Thoracic aorta (tissue), 2 donors: Measurements from ENCODE around the gene CDK6. TPM values are rescaled to one million over a fixed set of nuclear protein-coding genes. Genes with fewer than 3 reads are reported as not detected.
A peak's percentile ranks its signal among the peaks of the same experiment; 100 is the strongest.

Experiments used
- ATAC-seq: fragments of 150-250 bp; one replicate; pipeline ENCODE4 v1.8.0; 2017; ENCODE audit warnings: low read depth; ENCODE audit not compliant: insufficient number of reproducible peaks, low FRiP score
- DNase-seq: peaks from one replicate; pipeline ENCODE4 v3.0.0-alpha.2; 2020; ENCODE audit warnings: low spot score
- H3K27ac ChIP-seq, 2 donors: fragments of 200-600 bp; sonication (generic); 1 replicate in 1 of 2; 2 replicates in 1 of 2; pipeline ENCODE4 v1.5.1; 2016; ENCODE audit warnings: mild to moderate bottlenecking in 2 of 2, moderate library complexity in 2 of 2
- H3K27me3 ChIP-seq: fragments of 200-600 bp; sonication (generic); replicated peaks from 2 replicates; pipeline ENCODE4 v1.6.0; 2016; ENCODE audit warnings: mild to moderate bottlenecking; ENCODE audit not compliant: insufficient read depth
- H3K36me3 ChIP-seq: fragments of 200-600 bp; sonication (generic); one replicate; pipeline ENCODE4 v1.5.1; 2016
- H3K4me1 ChIP-seq, 2 donors: fragments of 200-600 bp; sonication (generic); 1 replicate in 1 of 2; 2 replicates in 1 of 2; pipeline versions ENCODE4 v1.5.1 to v1.6.0; 2016; ENCODE audit warnings: low read depth in 2 of 2, mild to moderate bottlenecking in 1 of 2; ENCODE audit not compliant: control insufficient read depth in 1 of 2
- H3K4me3 ChIP-seq: fragments of 200-600 bp; sonication (generic); 2 replicates; pipeline ENCODE4 v1.5.1; 2016; ENCODE audit warnings: mild to moderate bottlenecking
- H3K9me3 ChIP-seq: fragments of 200-600 bp; sonication (generic); 2 replicates; pipeline ENCODE4 v1.5.1; 2016
- CTCF ChIP-seq: fragments of 200-600 bp; sonication (generic); IDR thresholded peaks from one replicate; pipeline ENCODE4 v1.5.1; 2019; ENCODE audit warnings: antibody characterized with exemption
- total RNA-seq, 2 donors: library from RNA; depleted of rRNA; stranded (reverse); fragments of >200 nt; gene quantifications; one replicate each; pipeline versions ENCODE4 v1.1.0 to v1.2.3, GENCODE V29; 2016

CDK6 gene
- total RNA-seq, 2 donors from 2014 or later, result 25.5 to 31.8 TPM

GRCh38 chr7:92781117-92781720, 55.2 kb downstream of the CDK6 start:
- DNase-seq (no peak), ATAC-seq (no peak)
- H3K9me3 ChIP-seq, result no peaks in the 10 kb centered on the region
- H3K27me3 ChIP-seq, result no peaks in the 10 kb centered on the region
- H3K27ac ChIP-seq, result no peak overlapping the region
- no peaks in the 10 kb centered on the region for H3K36me3 ChIP-seq
- no peak overlapping the region for H3K4me3 ChIP-seq
- no peak for TF ChIP-seq CTCF
- H3K4me1 ChIP-seq, result peaks cover 26 to 49% of the 10 kb centered on the region in 2 donors

GRCh38 chr7:92778972-92779371, 57.4 kb downstream of the CDK6 start:
- no peak for DNase-seq
- Histone ChIP-seq H3K36me3 (no peaks in the 10 kb centered on the region), H3K4me1 (peaks cover 15 to 35% of the 10 kb centered on the region in 2 donors), H3K4me3 (no peak overlapping the region), H3K27ac (no peak overlapping the region), H3K9me3 (no peaks in the 10 kb centered on the region), H3K27me3 (no peaks in the 10 kb centered on the region)
- peak; percentile 55 for ATAC-seq
- no peak for TF ChIP-seq CTCF

DNA sequence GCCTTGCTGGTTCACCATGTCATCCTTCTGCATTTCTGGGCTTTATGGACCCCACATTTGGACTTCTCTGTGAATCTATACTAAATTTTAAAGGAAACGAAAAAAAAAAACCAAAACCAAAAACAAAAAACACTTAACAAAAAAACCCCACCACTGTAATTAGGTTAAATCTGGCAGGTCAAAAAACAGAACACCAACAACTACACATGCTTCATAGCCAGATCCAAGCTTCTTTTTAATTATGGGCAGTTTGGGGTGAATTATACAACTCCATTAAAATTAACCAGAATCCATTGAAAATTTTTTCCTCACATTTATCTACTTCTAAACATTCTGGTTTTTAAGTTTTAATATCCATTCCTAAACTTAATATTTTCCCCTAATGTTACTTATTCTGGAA, 58.4 kb downstream of the CDK6 start:
- Histone ChIP-seq H3K9me3 (no peaks in the 10 kb centered on the region), H3K27me3 (no peaks in the 10 kb centered on the region), H3K36me3 (no peaks in the 10 kb centered on the region), H3K4me3 (no peak overlapping the region), H3K27ac (no peak overlapping the region), H3K4me1 (peaks cover 15 to 35% of the 10 kb centered on the region in 2 donors)
- TF ChIP-seq CTCF, result no peak
- DNase-seq, result no peak
- no peak for ATAC-seq

- no peaks in the 10 kb centered on the region for H3K36me3 ChIP-seq
- no peaks in the 10 kb centered on the region for H3K9me3 ChIP-seq
- no peak overlapping the region for H3K27ac ChIP-seq
- H3K4me3 ChIP-seq, result no peak overlapping the region
- TF ChIP-seq CTCF, result no peak
- no peak for DNase-seq
- peaks cover 3 to 4% of the 10 kb centered on the region in 2 donors for H3K4me1 ChIP-seq
- ATAC-seq, result no peak
- no peaks in the 10 kb centered on the region for H3K27me3 ChIP-seq
Observed at GRCh38 chr7:92773808-92774207, 62.6 kb downstream of the CDK6 start.

DNA sequence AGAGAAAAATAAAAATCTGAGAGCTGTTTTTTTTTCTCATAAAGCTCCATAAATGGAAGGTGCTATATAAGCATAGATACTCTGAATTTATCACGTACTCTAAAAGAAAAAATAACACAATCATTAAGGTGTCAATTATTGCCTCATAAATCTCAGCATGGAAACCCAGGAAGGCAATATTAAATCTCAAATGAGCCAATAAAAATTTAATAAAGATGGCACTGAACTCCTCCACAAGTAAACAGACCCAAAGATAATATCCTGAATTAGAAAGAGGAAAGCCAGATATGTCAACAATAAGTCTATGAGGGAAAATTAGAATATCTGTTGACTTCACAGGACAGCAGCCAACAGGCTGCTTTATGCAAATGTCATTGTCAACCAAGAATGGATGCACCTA, 66.5 kb downstream of the CDK6 start:
- ATAC-seq (no peak), DNase-seq (no peak)
- H3K4me3 ChIP-seq, result no peak overlapping the region
- H3K36me3 ChIP-seq, result no peaks in the 10 kb centered on the region
- H3K27me3 ChIP-seq, result no peaks in the 10 kb centered on the region
- peaks cover 25 to 30% of the 10 kb centered on the region in 2 donors for H3K4me1 ChIP-seq
- no peak for TF ChIP-seq CTCF
- no peaks in the 10 kb centered on the region for H3K9me3 ChIP-seq
- H3K27ac ChIP-seq, result no peak overlapping the region
